Sigmoid colon (tissue), 4 donors: ENCODE results near the gene TACC2.

ENCODE experiments used
- EP300 ChIP-seq, 4 donors: sonication (generic); formaldehyde crosslinking; IDR thresholded peaks; one replicate each; pipeline ENCODE4 v1.6.1; 2017; ENCODE audit warnings: antibody characterized with exemption in 4 of 4
- POLR2A ChIP-seq, 2 donors: fragments of 450-650 bp; IDR thresholded peaks; one replicate each; pipeline ENCODE4 v1.6.1; 2016; ENCODE audit warnings: antibody characterized with exemption in 2 of 2, mild to moderate bottlenecking in 2 of 2, moderate library complexity in 2 of 2

GRCh38 chr10:122097935-122098334, 109.0 kb downstream of the TACC2 start:
- TF ChIP-seq POLR2A (IDR thresholded peaks at IDR 0.05) (no peak), EP300 (IDR thresholded peaks at IDR 0.05) (no peak)
